SK-N-SH (cell line): ENCODE results near the gene WWTR1. TPM values are rescaled to one million over a fixed set of nuclear protein-coding genes. Genes with fewer than 3 reads are reported as not detected.

Source experiments
- CTCF ChIA-PET: fragments of 300-600, 350-600 bp; formaldehyde crosslinking; extraction: SDS; loops from one replicate; lab custom pipeline; 2021; lab: Yijun Ruan, JAX
- POLR2A ChIA-PET: fragments of 350-600 bp; sonication (Branson Sonifier 250); formaldehyde crosslinking; extraction: SDS; loops from one replicate; lab custom pipeline; 2020; ENCODE audit warnings: antibody characterized with exemption, inconsistent platforms; lab: Yijun Ruan, JAX
- DNase-seq: peaks from one replicate; pipeline ENCODE4 v3.0.0; 2012
- H2AFZ ChIP-seq: fragments of 200-600 bp; sonication (generic); 2 replicates; pipeline ENCODE4 v1.8.1; 2016; ENCODE audit warnings: antibody characterized with exemption, mild to moderate bottlenecking, low read depth
- H3F3A ChIP-seq: fragments of 200-600 bp; sonication (generic); replicated peaks from 2 replicates; pipeline ENCODE3; 2016; ENCODE audit warnings: antibody characterized with exemption, mild to moderate bottlenecking; ENCODE audit not compliant: insufficient read depth
- H3K27ac ChIP-seq, 2 experiments: fragments of 200-500 bp in 1 of 2; fragments of 200-600 bp in 1 of 2; sonication (Bioruptor generic) in 1 of 2; sonication (generic), shearing (Covaris generic) in 1 of 2; 2 replicates each; pipeline versions ENCODE4 v1.5.1 to v1.6.1; 2014 to 2016; ENCODE audit warnings: low read depth in 2 of 2, inconsistent platforms in 1 of 2, low read length in 1 of 2, mild to moderate bottlenecking in 1 of 2, mixed read lengths in 1 of 2
- H3K27me3 ChIP-seq: fragments of 200-600 bp; sonication (generic), shearing (Covaris generic); 2 replicates; pipeline ENCODE4 v1.6.1; 2016; ENCODE audit warnings: mixed run types; ENCODE audit not compliant: insufficient read depth
- H3K36me3 ChIP-seq, 2 experiments: fragments of 200-500 bp in 1 of 2; fragments of 200-600 bp in 1 of 2; sonication (Bioruptor generic) in 1 of 2; sonication (generic) in 1 of 2; replicated peaks in 1 of 2; 2 replicates each; pipeline versions ENCODE3 to v1.5.1; 2014 to 2016; ENCODE audit warnings: low read length in 1 of 2, mild to moderate bottlenecking in 1 of 2; ENCODE audit not compliant: insufficient read depth in 2 of 2, control insufficient read depth in 1 of 2
- H3K4me1 ChIP-seq, 2 experiments: fragments of 200-500 bp in 1 of 2; fragments of 200-600 bp in 1 of 2; sonication (Bioruptor generic) in 1 of 2; sonication (generic), shearing (Covaris generic) in 1 of 2; 2 replicates each; pipeline versions ENCODE4 v1.5.1 to v1.6.1; 2014 to 2016; ENCODE audit warnings: low read depth in 1 of 2, low read length in 1 of 2, mixed run types in 1 of 2; ENCODE audit not compliant: insufficient read depth in 2 of 2, control insufficient read depth in 1 of 2
- H3K4me2 ChIP-seq: fragments of 200-600 bp; sonication (generic), shearing (Covaris generic); 2 replicates; pipeline ENCODE4 v1.6.1; 2017; ENCODE audit warnings: mixed run types
- H3K4me3 ChIP-seq, 2 experiments: fragments of 200-500 bp in 1 of 2; fragments of 200-600 bp in 1 of 2; sonication (Bioruptor generic) in 1 of 2; sonication (generic), shearing (Covaris generic) in 1 of 2; 2 replicates each; pipeline versions ENCODE4 v1.5.1 to v1.8.1; 2014 to 2016; ENCODE audit warnings: low read depth in 2 of 2, inconsistent platforms in 1 of 2, low read length in 1 of 2, mild to moderate bottlenecking in 1 of 2, mixed read lengths in 1 of 2, moderate library complexity in 1 of 2
- H3K79me2 ChIP-seq: fragments of 200-600 bp; sonication (generic); 2 replicates; pipeline ENCODE4 v1.8.1; 2017; ENCODE audit warnings: mild to moderate bottlenecking; ENCODE audit not compliant: insufficient read depth
- H3K9ac ChIP-seq: fragments of 200-600 bp; sonication (generic); 2 replicates; pipeline ENCODE4 v1.6.1; 2017; ENCODE audit warnings: mixed run types
- H3K9me2 ChIP-seq: fragments of 200-600 bp; sonication (generic); 2 replicates; pipeline ENCODE4 v1.6.1; 2017; ENCODE audit warnings: mixed run types
- H3K9me3 ChIP-seq: fragments of 200-600 bp; sonication (generic); 2 replicates; pipeline ENCODE4 v1.6.1; 2017; ENCODE audit warnings: mixed run types, mild to moderate bottlenecking, moderate library complexity
- H4K20me1 ChIP-seq: fragments of 200-600 bp; sonication (generic); 2 replicates; pipeline ENCODE4 v1.6.1; 2017; ENCODE audit warnings: mild to moderate bottlenecking, mixed run types; ENCODE audit not compliant: insufficient read depth
- FOXJ3 ChIP-seq: sonication (generic); formaldehyde crosslinking; IDR thresholded peaks from 2 replicates; pipeline ENCODE4 v1.5.1; 2020; ENCODE audit warnings: mild to moderate bottlenecking, missing genetic modification reagents
- GABPA ChIP-seq: IDR thresholded peaks from 2 replicates; pipeline ENCODE4 v1.4.0; 2012; ENCODE audit warnings: low read depth, mild to moderate bottlenecking
- GATA2 ChIP-seq: sonication (generic); formaldehyde crosslinking; IDR thresholded peaks from 2 replicates; pipeline ENCODE4 v1.5.0; 2020; ENCODE audit warnings: mild to moderate bottlenecking, missing genetic modification reagents
- JUND ChIP-seq: IDR thresholded peaks from 2 replicates; pipeline ENCODE4 v1.4.0; 2012
- MAX ChIP-seq: IDR thresholded peaks from 2 replicates; pipeline ENCODE4 v1.4.0; 2012; ENCODE audit warnings: low read depth
- MEF2A ChIP-seq: IDR thresholded peaks from 2 replicates; pipeline ENCODE4 v1.4.0; 2012; ENCODE audit warnings: low read depth, borderline replicate concordance
- MXI1 ChIP-seq: IDR thresholded peaks from 2 replicates; pipeline ENCODE4 v1.6.1; 2012; ENCODE audit warnings: mild to moderate bottlenecking, low read depth, low read length, improper control_type of control experiment
- NFIC ChIP-seq: IDR thresholded peaks from 2 replicates; pipeline ENCODE4 v1.4.0; 2012; ENCODE audit warnings: borderline replicate concordance
- NRF1 ChIP-seq: IDR thresholded peaks from 2 replicates; pipeline ENCODE4 v1.6.1; 2012; ENCODE audit warnings: low read depth, mild to moderate bottlenecking, low read length
- PBX3 ChIP-seq: IDR thresholded peaks from 2 replicates; pipeline ENCODE4; 2012
- POLR2AphosphoS5 ChIP-seq: IDR thresholded peaks from 2 replicates; pipeline ENCODE4 v1.6.1; 2012; ENCODE audit warnings: low read depth, low read length
- RCOR1 ChIP-seq: fragments of 150-350 bp; IDR thresholded peaks from 2 replicates; pipeline ENCODE4 v1.6.1; 2017; ENCODE audit warnings: antibody characterized with exemption, low read length
- REST ChIP-seq: IDR thresholded peaks from 2 replicates; pipeline ENCODE4 v1.6.1; 2012; ENCODE audit warnings: mild to moderate bottlenecking, low read depth, low read length, moderate library complexity
- RXRA ChIP-seq: IDR thresholded peaks from 2 replicates; pipeline ENCODE4 v1.4.0; 2012; ENCODE audit warnings: low read depth, mild to moderate bottlenecking, borderline replicate concordance
- SIN3A ChIP-seq: IDR thresholded peaks from 2 replicates; pipeline ENCODE4 v1.6.1; 2012; ENCODE audit warnings: low read depth, mild to moderate bottlenecking, low read length, moderate library complexity, borderline replicate concordance
- TAF1 ChIP-seq: IDR thresholded peaks from 2 replicates; pipeline ENCODE4 v1.6.1; 2012; ENCODE audit warnings: low read depth, mild to moderate bottlenecking, low read length, moderate library complexity, borderline replicate concordance
- TCF12 ChIP-seq: IDR thresholded peaks from 2 replicates; pipeline ENCODE4 v1.4.0; 2012
- YY1 ChIP-seq: IDR thresholded peaks from 2 replicates; pipeline ENCODE4 v1.4.0; 2012; ENCODE audit warnings: low read depth, mild to moderate bottlenecking
- WGBS: methylation state at CpG from one replicate; pipeline ENCODE4 v1.1.6; 2017; ENCODE audit warnings: low lambda C conversion rate; 5-methylcytosine and 5-hydroxymethylcytosine counted together
- polyA plus RNA-seq, 3 experiments: library from polyadenylated mRNA; depleted of rRNA; stranded (reverse); fragments of >200 nt; gene quantifications; 2 replicates each; pipeline ENCODE4 v1.2.3, GENCODE V29; 2012
- TF ChIP-seq, protein P1 (sequence below): IDR thresholded peaks from 2 replicates; pipeline ENCODE4 v1.4.0; 2012; ENCODE audit warnings: low read depth, borderline replicate concordance
- TF ChIP-seq, protein P2 (sequence below): fragments of 150-350 bp; IDR thresholded peaks from 2 replicates; pipeline ENCODE4 v1.6.1; 2017; ENCODE audit warnings: antibody characterized with exemption, low read length, low read depth, borderline replicate concordance
- TF ChIP-seq, protein P3 (sequence below): fragments of 150-350 bp; IDR thresholded peaks from 2 replicates; pipeline ENCODE4 v1.6.1; 2016; ENCODE audit warnings: mild to moderate bottlenecking, low read depth, low read length

The WWTR1 gene
- polyA plus RNA-seq, 1 of the 3 experiments (the other 2 are of a cell fraction) = 60.6 TPM

DNA sequence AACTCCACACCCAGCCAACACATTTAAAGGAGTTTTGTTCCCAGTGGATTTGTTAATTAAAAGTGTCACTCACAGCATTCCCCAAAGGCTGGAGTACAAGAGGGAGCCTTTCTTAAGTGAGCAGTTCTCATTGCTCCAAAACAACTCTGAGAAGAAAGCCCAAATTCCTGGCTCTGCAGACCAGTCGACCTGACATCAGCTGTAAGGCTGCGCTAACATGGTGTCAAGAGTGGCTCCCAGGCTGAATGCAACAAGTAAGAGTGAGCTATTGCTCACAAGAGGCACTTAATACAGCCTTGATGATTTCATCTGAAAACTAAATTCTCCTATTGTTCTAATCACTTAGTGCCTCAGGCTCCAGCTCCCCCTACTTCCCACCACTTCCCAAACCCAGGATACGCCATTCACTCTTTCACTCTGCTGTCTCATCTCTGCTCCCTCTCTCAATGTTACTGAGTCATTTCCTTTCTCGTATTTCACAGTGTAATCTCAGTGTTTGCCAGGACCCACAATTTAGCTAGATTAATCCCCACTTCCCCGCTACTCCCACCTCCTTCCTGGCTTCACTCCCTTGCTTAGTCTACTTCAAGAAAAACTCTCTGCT is 81.8 kb downstream of the WWTR1 start (continued):
- TF ChIP-seq NRF1 = no peak
- TF ChIP-seq GATA2 (CRISPR knock-in tag) = no peak
- peak; percentile 76; the same call in 1 of the 2 replicates for TF ChIP-seq SIN3A
- no peak for TF ChIP-seq MXI1
- TF ChIP-seq, protein P1, sequence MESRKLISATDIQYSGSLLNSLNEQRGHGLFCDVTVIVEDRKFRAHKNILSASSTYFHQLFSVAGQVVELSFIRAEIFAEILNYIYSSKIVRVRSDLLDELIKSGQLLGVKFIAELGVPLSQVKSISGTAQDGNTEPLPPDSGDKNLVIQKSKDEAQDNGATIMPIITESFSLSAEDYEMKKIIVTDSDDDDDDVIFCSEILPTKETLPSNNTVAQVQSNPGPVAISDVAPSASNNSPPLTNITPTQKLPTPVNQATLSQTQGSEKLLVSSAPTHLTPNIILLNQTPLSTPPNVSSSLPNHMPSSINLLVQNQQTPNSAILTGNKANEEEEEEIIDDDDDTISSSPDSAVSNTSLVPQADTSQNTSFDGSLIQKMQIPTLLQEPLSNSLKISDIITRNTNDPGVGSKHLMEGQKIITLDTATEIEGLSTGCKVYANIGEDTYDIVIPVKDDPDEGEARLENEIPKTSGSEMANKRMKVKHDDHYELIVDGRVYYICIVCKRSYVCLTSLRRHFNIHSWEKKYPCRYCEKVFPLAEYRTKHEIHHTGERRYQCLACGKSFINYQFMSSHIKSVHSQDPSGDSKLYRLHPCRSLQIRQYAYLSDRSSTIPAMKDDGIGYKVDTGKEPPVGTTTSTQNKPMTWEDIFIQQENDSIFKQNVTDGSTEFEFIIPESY = peak; percentile 73; the same call in 1 of the 2 replicates
- TF ChIP-seq, protein P2, sequence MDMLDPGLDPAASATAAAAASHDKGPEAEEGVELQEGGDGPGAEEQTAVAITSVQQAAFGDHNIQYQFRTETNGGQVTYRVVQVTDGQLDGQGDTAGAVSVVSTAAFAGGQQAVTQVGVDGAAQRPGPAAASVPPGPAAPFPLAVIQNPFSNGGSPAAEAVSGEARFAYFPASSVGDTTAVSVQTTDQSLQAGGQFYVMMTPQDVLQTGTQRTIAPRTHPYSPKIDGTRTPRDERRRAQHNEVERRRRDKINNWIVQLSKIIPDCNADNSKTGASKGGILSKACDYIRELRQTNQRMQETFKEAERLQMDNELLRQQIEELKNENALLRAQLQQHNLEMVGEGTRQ = no peak
- TF ChIP-seq RCOR1 = no peak

GRCh38 chr3:149575213-149575960 is 82.4 kb downstream of the WWTR1 start:
- H3K4me2 ChIP-seq = peak overlapping the region; percentile 78
- no peak overlapping the region for H2AFZ ChIP-seq
- no peaks in the 10 kb centered on the region for H3K9me2 ChIP-seq
- peak overlapping the region; percentile 84 to 100 for H3K27ac ChIP-seq
- 11% methylated on average over 6 of the region's 7 CpGs for WGBS
- H3K4me1 ChIP-seq = peaks cover 14 to 82% of the 10 kb centered on the region in 2 experiments
- peaks cover 6 to 18% of the 10 kb centered on the region in 2 experiments for H3K36me3 ChIP-seq
- no peaks in the 10 kb centered on the region for H3K27me3 ChIP-seq
- H4K20me1 ChIP-seq = no peaks in the 10 kb centered on the region
- H3K79me2 ChIP-seq = peaks cover 66% of the 10 kb centered on the region
- ChIA-PET POLR2A (no interaction called here), CTCF (interaction anchor here (1.7 kb wide), 1 partner anchor 142 kb away, joined by 4 read pairs; no protein-coding TSS in a partner anchor)
- no peaks in the 10 kb centered on the region for H3K9me3 ChIP-seq
- H3F3A ChIP-seq = peaks cover 63% of the 10 kb centered on the region
- DNase-seq = no peak
- peak overlapping the region in 1 of 2 experiments; percentile 34; a peak in 1 of 4 replicates for H3K4me3 ChIP-seq
- peak overlapping the region; percentile 89 for H3K9ac ChIP-seq
- no peak for TF ChIP-seq GATA2 (CRISPR knock-in tag)
- no peak for TF ChIP-seq REST
- TF ChIP-seq, protein P3, sequence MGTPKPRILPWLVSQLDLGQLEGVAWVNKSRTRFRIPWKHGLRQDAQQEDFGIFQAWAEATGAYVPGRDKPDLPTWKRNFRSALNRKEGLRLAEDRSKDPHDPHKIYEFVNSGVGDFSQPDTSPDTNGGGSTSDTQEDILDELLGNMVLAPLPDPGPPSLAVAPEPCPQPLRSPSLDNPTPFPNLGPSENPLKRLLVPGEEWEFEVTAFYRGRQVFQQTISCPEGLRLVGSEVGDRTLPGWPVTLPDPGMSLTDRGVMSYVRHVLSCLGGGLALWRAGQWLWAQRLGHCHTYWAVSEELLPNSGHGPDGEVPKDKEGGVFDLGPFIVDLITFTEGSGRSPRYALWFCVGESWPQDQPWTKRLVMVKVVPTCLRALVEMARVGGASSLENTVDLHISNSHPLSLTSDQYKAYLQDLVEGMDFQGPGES = no peak
- TF ChIP-seq TAF1 = peak; percentile 55; the same call in 1 of the 2 replicates
- peak; percentile 87 for TF ChIP-seq NFIC
- TF ChIP-seq RXRA = no peak
- no peak for TF ChIP-seq MAX
- TF ChIP-seq GABPA = no peak
- no peak for TF ChIP-seq NRF1
- TF ChIP-seq MEF2A = 0 out of 2 replicates have a peak, but pooled peaks have one; percentile 38
- TF ChIP-seq FOXJ3 (CRISPR knock-in tag) = no peak
- TF ChIP-seq JUND = peak; percentile 58
- no peak for TF ChIP-seq YY1
- TF ChIP-seq PBX3 = no peak; the same call in 1 of the 2 replicates
- peak; percentile 65; the same call in 1 of the 2 replicates for TF ChIP-seq TCF12
- TF ChIP-seq POLR2AphosphoS5 = peak; percentile 56; the same call in 1 of the 2 replicates
